ENCODE results near the gene TPTE.
"Not testable (repeated sequence)": the region's sequence is repeated elsewhere in the genome, so short reads cannot be mapped to it uniquely, and the experiment has no call there.

TPTE gene

GRCh38 chr21:10617133-10617752 is 95.9 kb downstream of the TPTE start:
- DNase-seq (ENCODE audit: low spot score), result not testable (repeated sequence)

DNA sequence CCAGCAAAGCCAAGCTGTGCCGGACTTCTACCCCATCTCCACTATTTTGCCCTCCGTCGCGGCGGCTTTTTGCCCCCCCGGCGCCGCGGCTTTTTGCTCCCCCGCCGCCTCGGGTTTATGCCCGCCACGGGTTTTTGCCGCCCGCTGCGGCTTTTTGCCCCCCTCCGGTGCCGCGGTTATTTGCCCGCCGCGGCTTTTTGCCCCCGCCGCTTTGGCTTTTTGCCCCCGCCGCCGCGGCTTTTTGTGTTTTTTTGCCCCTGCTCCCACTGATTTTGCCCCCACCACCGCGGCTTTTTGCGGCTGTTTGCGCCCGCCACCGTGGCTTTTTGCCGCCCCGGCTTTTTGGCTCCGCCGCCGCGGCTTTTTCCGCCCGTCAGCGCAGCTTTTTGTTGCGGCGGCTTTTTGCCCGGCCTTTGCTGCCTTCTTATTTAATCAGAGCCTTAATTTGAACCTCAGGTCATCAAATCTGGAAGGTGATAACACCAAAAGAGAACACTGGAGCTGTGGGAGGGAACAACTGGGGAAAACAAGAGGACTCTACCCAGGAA is 106.0 kb downstream of the TPTE start:
- DNase-seq (ENCODE audit: low spot score), result no peak

GRCh38 chr21:10629239-10629638 is 107.9 kb downstream of the TPTE start:
- DNase-seq (ENCODE audit: low spot score), result not testable (repeated sequence)

DNA sequence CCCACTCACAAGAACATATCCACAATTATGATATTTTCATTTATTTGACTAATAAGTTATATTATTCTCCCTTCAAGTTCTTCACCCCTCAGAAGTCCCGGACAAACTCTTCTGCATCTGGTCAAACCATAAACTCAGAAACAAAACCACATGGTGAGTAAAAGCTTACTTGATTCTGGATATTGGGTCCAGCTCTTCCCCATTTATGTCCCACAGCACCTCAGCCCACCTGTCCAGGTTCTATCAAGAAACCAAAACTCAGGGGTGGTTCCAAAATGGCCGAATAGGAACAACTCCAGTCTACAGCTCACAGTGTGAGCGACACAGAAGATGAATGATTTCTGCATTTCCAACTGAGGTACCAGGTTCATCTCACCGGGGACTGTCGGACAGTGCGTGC is 109.4 kb downstream of the TPTE start:
- not testable (repeated sequence) for DNase-seq (ENCODE audit: low spot score)

GRCh38 chr21:10631316-10631715 is 109.9 kb downstream of the TPTE start:
- DNase-seq (ENCODE audit: low spot score), result not testable (repeated sequence)

- not testable (repeated sequence) for DNase-seq (ENCODE audit: low spot score)
Measured at GRCh38 chr21:10638144-10638543, 116.8 kb downstream of the TPTE start.

GRCh38 chr21:10639123-10639522 is 117.7 kb downstream of the TPTE start:
- DNase-seq (ENCODE audit: low spot score), result no peak

DNA sequence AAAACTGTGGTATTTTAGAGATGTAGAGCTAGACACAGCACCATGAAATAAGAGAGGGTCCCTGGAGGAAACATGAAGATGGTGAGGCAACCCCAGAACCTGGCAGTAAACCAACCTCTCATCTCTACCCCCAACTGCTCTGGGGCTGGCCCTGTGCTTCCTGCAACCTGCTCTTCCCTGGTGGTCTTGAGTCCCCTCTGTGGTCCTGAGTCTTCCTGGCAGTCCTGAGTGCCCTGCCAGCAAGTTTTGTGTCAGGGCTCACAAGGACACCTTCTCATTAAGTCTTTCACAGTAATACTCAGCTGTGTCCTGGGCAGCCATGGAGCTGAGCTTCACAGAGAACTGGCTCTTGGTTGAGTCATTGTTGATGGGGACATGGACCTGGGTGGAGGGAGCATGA is 118.4 kb downstream of the TPTE start:
- DNase-seq (ENCODE audit: low spot score), result not testable (repeated sequence)

DNA sequence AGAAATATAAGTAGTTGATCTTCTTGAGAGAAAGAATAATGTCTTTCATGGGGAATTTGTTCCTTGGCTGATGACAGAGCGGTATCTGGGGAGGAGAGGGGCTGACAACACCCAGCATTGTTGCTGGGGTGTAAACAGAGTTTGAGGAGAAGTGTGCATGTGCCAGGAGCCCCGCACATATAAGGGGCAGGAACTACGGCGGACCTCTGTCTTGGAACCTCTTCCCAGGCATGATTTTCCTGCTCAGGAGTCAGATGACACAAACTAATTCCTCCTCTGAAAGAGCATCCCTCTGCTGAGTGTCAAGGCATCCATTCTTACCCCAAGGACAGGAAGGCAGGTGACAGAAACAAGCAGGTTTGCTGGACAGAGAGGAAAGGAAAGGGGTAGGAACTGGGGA is 119.1 kb downstream of the TPTE start:
- no peak for DNase-seq (ENCODE audit: low spot score)

DNA sequence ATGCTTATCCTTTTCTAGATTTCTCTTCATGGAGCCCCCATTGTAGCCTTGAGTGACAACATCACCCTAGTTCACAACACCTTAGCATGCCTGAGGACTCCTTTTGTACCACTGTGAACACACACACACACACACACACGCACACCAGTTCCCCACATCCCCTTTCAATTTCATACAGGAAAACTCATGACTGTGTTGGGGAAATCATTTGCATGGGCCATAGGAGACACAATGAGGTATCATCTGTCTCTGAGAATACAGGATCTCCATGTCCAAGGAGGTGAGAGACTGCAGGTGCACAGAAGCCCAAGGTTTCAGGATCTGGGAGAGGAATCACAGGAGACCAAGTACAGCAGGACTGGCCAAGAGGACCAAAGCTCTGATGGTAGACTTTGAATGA is 119.7 kb downstream of the TPTE start:
- no peak for DNase-seq (ENCODE audit: low spot score)

- not testable (repeated sequence) for DNase-seq (ENCODE audit: low spot score)
Measured at GRCh38 chr21:10645667-10646066, 124.3 kb downstream of the TPTE start.

DNA sequence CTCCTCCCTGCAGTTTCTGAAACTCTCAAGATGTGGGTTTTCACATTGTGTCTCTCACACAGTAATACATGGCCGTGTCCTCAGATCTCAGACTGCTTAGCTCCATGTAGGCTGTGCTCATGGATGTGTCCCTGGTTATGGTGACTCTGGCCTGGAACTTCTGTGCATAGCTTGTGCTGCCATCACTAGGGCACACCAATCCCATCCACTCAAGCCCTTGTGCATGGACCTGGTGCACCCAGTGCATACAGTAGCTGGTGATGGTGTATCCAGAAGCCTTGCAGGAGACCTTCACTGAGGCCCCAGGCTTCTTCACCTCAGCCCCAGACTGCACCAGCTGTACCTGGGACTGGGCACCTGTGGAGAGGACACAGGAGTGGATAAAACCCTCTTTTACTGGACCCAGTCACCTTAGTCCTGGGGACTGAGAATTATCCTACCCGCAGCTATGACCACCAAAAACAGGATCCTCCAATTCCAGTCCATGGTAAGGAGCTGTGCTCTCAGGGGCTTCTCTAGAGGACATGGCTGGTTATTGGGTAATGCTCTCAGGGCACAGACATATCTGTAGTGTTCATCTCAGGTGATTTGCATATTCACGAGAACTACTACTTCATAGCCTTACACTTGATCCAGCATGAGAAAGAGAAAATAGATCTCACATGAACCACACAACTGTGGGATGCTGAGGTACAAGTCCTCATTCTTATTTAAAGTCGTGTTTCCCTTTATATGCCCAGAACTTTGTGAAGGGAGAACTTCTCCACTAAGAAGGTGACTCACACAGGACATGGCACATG is 128.2 kb downstream of the TPTE start:
- DNase-seq (ENCODE audit: low spot score), result not testable (repeated sequence)

DNA sequence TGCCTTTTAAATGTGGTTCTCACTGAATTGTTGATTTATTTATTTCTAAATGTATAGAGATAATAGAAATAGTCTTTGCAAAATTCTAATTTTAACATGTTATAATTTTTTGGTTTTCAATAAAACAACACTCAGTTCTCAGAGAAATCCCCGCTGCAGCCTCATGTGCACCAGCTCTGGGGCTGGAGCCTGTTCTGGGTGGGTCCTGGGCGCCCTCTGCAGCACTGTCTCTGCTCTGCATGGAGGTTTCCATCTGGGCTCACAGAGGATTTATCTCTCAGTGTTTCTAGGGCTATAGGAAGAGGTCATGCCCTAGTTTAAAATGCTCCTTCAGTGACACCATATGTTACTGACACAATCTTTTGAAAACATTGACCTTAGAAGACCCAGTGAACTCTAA is 128.9 kb downstream of the TPTE start:
- not testable (repeated sequence) for DNase-seq (ENCODE audit: low spot score)
